OCI-LY7 (cell line): ENCODE results near the gene PDK1. TPM values are rescaled to one million over a fixed set of nuclear protein-coding genes. Genes with fewer than 3 reads are reported as not detected.

Source experiments
- BruUV-seq: library from RNA; stranded (reverse); fragments of 400-500 nt; replicated peaks from 2 replicates; lab custom pipeline; 2021; lab: Mats Ljungman, UMichigan
- CTCF ChIA-PET: fragments of 300-600 bp; sonication (Branson Sonifier 250); formaldehyde crosslinking; loops from one replicate; lab custom pipeline; 2022; ENCODE audit warnings: antibody characterized with exemption; ENCODE audit not compliant: unreplicated experiment; lab: Charles Lee
- POLR2A ChIA-PET: fragments of 300-600 bp; sonication (Branson Sonifier 250); formaldehyde crosslinking; loops from one replicate; lab custom pipeline; 2022; ENCODE audit warnings: antibody characterized with exemption; lab: Charles Lee
- DNase-seq: peaks from one replicate; pipeline ENCODE4 v3.0.0-alpha.2; 2015; ENCODE audit warnings: low spot score
- H2AFZ ChIP-seq: fragments of 200-600 bp; sonication (generic), shearing (Covaris generic); 2 replicates; pipeline ENCODE4 v1.6.1; 2014; ENCODE audit warnings: mild to moderate bottlenecking, antibody characterized with exemption, low read length, moderate library complexity
- H3K27ac ChIP-seq: fragments of 200-600 bp; sonication (generic); 2 replicates; pipeline ENCODE4 v1.5.1; 2014; ENCODE audit warnings: mixed run types, low read depth, mild to moderate bottlenecking, moderate library complexity, low read length, inconsistent platforms; ENCODE audit not compliant: poor library complexity, severe bottlenecking
- H3K36me3 ChIP-seq: fragments of 200-600 bp; sonication (generic); 2 replicates; pipeline ENCODE4 v1.6.1; 2014; ENCODE audit warnings: mild to moderate bottlenecking, antibody characterized with exemption, low read length, moderate library complexity, mixed read lengths; ENCODE audit not compliant: insufficient read depth
- H3K4me1 ChIP-seq: fragments of 200-600 bp; sonication (generic); 2 replicates; pipeline ENCODE4 v1.5.1; 2014; ENCODE audit warnings: mild to moderate bottlenecking, low read length; ENCODE audit not compliant: insufficient read depth, poor library complexity, severe bottlenecking
- H3K4me2 ChIP-seq: fragments of 200-600 bp; sonication (generic); 2 replicates; pipeline ENCODE4 v1.6.1; 2014; ENCODE audit warnings: mild to moderate bottlenecking, low read length
- H3K4me3 ChIP-seq: fragments of 200-600 bp; sonication (generic); 2 replicates; pipeline ENCODE4 v1.5.1; 2014; ENCODE audit warnings: mild to moderate bottlenecking, low read depth, low read length; ENCODE audit not compliant: poor library complexity, severe bottlenecking
- H3K79me2 ChIP-seq: fragments of 200-600 bp; sonication (generic); 2 replicates; pipeline ENCODE4 v1.6.1; 2016; ENCODE audit warnings: low read depth, mild to moderate bottlenecking, low read length, moderate library complexity, mixed read lengths; ENCODE audit not compliant: insufficient read depth
- H3K9me2 ChIP-seq: fragments of 200-600 bp; sonication (generic); 2 replicates; pipeline ENCODE4 v1.6.1; 2016; ENCODE audit warnings: mild to moderate bottlenecking, low read length, mixed read lengths; ENCODE audit not compliant: insufficient read depth
- H3K9me3 ChIP-seq: fragments of 200-600 bp; sonication (generic); 2 replicates; pipeline ENCODE4 v1.6.1; 2014; ENCODE audit warnings: mild to moderate bottlenecking, mixed run types, low read length, mixed read lengths
- H4K20me1 ChIP-seq: fragments of 200-600 bp; sonication (generic); 2 replicates; pipeline ENCODE4 v1.6.1; 2014; ENCODE audit warnings: mild to moderate bottlenecking, antibody characterized with exemption, low read length, moderate library complexity, mixed read lengths; ENCODE audit not compliant: insufficient read depth
- EZH2phosphoT487 ChIP-seq: fragments of 200-600 bp; sonication (generic); IDR thresholded peaks from 2 replicates; pipeline ENCODE4 v1.6.1; 2018; ENCODE audit warnings: low read depth, borderline replicate concordance, mild to moderate bottlenecking, mixed run types, antibody characterized with exemption, low read length, moderate library complexity, mixed read lengths
- intact Hi-C: fragments of 100-400 bp; cut with micrococcal nuclease; formaldehyde crosslinking; loops from one replicate; pipeline ENCODE4 v1.10.0; 2022; ENCODE audit not compliant: unreplicated experiment
- total RNA-seq, 2 experiments: library from RNA; depleted of rRNA in 1 of 2; stranded (reverse); fragments of >200 nt in 1 of 2; shearing (Covaris generic) in 1 of 2; gene quantifications; 2 replicates each; pipeline ENCODE4 v1.2.3, GENCODE V29; 2014 to 2022
- TF ChIP-seq, protein P1 (sequence below): fragments of 200-600 bp; sonication (generic); conservative IDR thresholded peaks from 2 replicates; pipeline ENCODE4 v1.5.1; 2014; ENCODE audit warnings: mild to moderate bottlenecking, antibody characterized with exemption, low read length, moderate library complexity, mixed read lengths

The PDK1 gene
- total RNA-seq, 2 experiments from 2014 or later, result 29.3 to 42.4 TPM

DNA sequence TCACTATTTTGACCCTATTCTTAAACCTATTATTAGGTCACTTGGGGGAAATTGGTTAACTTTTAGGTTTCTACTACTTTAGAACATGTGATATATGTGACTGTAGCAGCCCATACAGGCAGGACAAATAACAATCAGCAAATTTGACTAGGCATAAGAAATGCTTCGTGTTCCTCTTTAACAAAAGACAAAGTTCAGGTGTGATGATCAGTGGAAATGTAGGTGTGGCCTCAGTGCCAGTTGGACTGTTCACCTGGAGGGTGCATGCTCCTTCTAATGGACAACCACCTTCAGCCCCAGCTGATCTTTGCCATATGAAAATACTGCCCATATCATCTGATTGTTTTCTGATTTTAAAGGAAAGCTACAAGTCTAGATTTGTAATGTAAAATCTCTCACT is 6.4 kb downstream of the PDK1 start:
- H2AFZ ChIP-seq, result no peak overlapping the region
- H3K79me2 ChIP-seq, result peaks cover 15% of the 10 kb centered on the region; the same call in 1 of the 2 replicates
- peaks cover 75% of the 10 kb centered on the region for H3K36me3 ChIP-seq
- no peaks in the 10 kb centered on the region for H4K20me1 ChIP-seq
- H3K4me3 ChIP-seq, result no peak overlapping the region
- ChIA-PET POLR2A (interaction anchor here (1.7 kb wide), 1 partner anchor 13 kb away, joined by 4 read pairs; no protein-coding TSS in a partner anchor), CTCF (no interaction called here)
- no peaks in the 10 kb centered on the region for H3K9me3 ChIP-seq
- no peak overlapping the region for H3K27ac ChIP-seq
- TF ChIP-seq, protein P1, sequence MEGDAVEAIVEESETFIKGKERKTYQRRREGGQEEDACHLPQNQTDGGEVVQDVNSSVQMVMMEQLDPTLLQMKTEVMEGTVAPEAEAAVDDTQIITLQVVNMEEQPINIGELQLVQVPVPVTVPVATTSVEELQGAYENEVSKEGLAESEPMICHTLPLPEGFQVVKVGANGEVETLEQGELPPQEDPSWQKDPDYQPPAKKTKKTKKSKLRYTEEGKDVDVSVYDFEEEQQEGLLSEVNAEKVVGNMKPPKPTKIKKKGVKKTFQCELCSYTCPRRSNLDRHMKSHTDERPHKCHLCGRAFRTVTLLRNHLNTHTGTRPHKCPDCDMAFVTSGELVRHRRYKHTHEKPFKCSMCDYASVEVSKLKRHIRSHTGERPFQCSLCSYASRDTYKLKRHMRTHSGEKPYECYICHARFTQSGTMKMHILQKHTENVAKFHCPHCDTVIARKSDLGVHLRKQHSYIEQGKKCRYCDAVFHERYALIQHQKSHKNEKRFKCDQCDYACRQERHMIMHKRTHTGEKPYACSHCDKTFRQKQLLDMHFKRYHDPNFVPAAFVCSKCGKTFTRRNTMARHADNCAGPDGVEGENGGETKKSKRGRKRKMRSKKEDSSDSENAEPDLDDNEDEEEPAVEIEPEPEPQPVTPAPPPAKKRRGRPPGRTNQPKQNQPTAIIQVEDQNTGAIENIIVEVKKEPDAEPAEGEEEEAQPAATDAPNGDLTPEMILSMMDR, result no peak
- no peak for TF ChIP-seq EZH2phosphoT487
- H3K4me1 ChIP-seq, result peaks cover 13% of the 10 kb centered on the region
- H3K4me2 ChIP-seq, result no peak overlapping the region
- H3K9me2 ChIP-seq, result no peaks in the 10 kb centered on the region
- intact Hi-C loops, result no loop called here
- BruUV-seq, result no TSS peak
- DNase-seq, result no peak

GRCh38 chr2:172564376-172564775 is 8.5 kb downstream of the PDK1 start:
- H3K4me2 ChIP-seq, result no peak overlapping the region
- BruUV-seq, result no TSS peak
- no peaks in the 10 kb centered on the region for H4K20me1 ChIP-seq
- peaks cover 86% of the 10 kb centered on the region for H3K36me3 ChIP-seq
- no peaks in the 10 kb centered on the region for H3K9me2 ChIP-seq
- H3K4me1 ChIP-seq, result no peaks in the 10 kb centered on the region
- no peak overlapping the region for H3K4me3 ChIP-seq
- no peak for DNase-seq
- TF ChIP-seq, protein P1, result no peak
- TF ChIP-seq EZH2phosphoT487, result no peak
- no peak overlapping the region for H2AFZ ChIP-seq
- intact Hi-C loops, result no loop called here
- no peaks in the 10 kb centered on the region for H3K79me2 ChIP-seq
- CTCF ChIA-PET, result no interaction called here
- POLR2A ChIA-PET, result interaction anchor here (0.7 to 1.1 kb wide), 2 partner anchors 10 to 81 kb away, joined by 3 read pairs; no protein-coding TSS in a partner anchor
- no peaks in the 10 kb centered on the region for H3K9me3 ChIP-seq
- no peak overlapping the region for H3K27ac ChIP-seq

GRCh38 chr2:172571245-172571644 is 15.4 kb downstream of the PDK1 start:
- no peak overlapping the region for H3K4me2 ChIP-seq
- no peaks in the 10 kb centered on the region for H3K4me1 ChIP-seq
- no peak for DNase-seq
- intact Hi-C loops, result no loop called here
- H3K79me2 ChIP-seq, result no peaks in the 10 kb centered on the region
- H3K9me2 ChIP-seq, result no peaks in the 10 kb centered on the region
- H3K9me3 ChIP-seq, result peaks cover 18% of the 10 kb centered on the region
- H3K27ac ChIP-seq, result no peak overlapping the region
- TF ChIP-seq, protein P1, result no peak
- H4K20me1 ChIP-seq, result no peaks in the 10 kb centered on the region
- no peak overlapping the region for H2AFZ ChIP-seq
- no peak overlapping the region for H3K4me3 ChIP-seq
- ChIA-PET POLR2A (no interaction called here), CTCF (no interaction called here)
- H3K36me3 ChIP-seq, result peaks cover 94% of the 10 kb centered on the region
- no TSS peak for BruUV-seq
